Right renal pelvis (tissue), 4 donors: Measurements from ENCODE around the gene DCC. TPM values are rescaled to one million over a fixed set of nuclear protein-coding genes. Genes with fewer than 3 reads are reported as not detected.

Experiments used
- DNase-seq, 4 donors: peaks; one replicate each; pipeline ENCODE4 v3.0.0-alpha.2; 2013; ENCODE audit warnings: low read depth in 4 of 4, low spot score in 3 of 4, missing footprints in 1 of 4
- polyA plus RNA-seq, 4 donors: library from polyadenylated mRNA; unstranded; fragments of 120-200 nt; gene quantifications; one replicate each; pipeline ENCODE4 v1.2.1, GENCODE V29; 2013; ENCODE audit not compliant: insufficient read length in 4 of 4

DCC gene
- polyA plus RNA-seq, 4 donors: 5.8 to 10.5 (median 9.0) TPM

GRCh38 chr18:53266850-53267249 lies 926.9 kb downstream of the DCC start:
- no peak for DNase-seq

DNA sequence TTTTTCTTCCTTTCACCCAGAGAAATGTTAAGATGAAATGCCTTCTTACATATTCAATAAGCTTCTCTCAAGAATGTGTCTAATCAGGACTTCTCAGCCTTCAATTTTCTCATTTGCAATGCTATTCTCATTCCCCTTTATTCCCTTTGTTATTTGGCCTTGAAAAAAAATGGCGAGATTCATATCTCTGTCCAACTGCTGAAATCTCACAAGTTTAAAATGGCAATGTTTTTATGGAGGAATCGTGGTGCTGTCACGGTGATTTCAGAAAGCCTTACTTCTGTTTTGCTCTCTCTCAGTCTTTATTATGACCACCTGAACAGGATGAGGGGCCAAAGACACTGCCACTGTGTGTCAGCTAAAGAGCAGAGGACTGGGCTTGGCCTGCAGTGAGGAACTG lies 928.5 kb downstream of the DCC start:
- no peak for DNase-seq

DNA sequence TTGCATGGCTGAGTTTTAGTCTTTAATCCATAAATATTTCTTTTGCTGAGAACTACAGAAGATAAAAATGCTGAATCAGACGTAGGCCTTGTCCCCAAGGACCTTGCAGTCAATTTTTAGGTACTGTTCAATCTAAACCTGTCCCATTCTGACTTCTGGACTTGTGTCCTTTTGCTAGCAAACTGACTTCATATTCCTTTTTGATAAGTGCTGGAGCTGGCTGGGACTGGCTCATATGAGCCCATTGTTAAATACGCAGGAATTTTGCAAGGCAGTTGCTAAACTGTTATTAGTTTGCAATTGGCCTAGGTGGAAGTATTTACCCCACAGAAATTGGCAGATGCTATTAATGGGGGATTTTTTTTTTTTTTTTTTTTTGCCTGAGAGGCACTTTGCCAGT lies 941.4 kb downstream of the DCC start:
- DNase-seq: no peak

GRCh38 chr18:53283708-53284107 lies 943.7 kb downstream of the DCC start:
- DNase-seq: no peak

DNA sequence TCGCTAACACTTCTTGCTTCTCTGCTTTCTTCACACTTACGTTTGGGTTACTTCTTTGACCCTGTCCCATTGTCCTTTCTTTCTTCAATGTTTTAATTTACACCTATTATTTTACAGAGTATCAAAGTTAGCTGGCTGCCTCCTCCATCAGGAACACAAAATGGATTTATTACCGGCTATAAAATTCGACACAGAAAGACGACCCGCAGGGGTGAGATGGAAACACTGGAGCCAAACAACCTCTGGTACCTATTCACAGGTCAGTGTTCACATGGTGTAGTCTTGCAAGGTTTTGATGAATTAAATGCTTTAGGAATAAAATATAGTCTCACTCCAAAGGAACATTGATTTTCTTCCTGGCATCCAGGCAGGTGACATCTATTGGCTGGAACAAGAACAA lies 965.5 kb downstream of the DCC start:
- DNase-seq: peak; percentile 7 to 47 (median 18)

- DNase-seq: no peak
Measured at GRCh38 chr18:53319628-53320027, 979.6 kb downstream of the DCC start.

- no peak for DNase-seq
Measured at GRCh38 chr18:53322163-53322562, 982.2 kb downstream of the DCC start.

DNA sequence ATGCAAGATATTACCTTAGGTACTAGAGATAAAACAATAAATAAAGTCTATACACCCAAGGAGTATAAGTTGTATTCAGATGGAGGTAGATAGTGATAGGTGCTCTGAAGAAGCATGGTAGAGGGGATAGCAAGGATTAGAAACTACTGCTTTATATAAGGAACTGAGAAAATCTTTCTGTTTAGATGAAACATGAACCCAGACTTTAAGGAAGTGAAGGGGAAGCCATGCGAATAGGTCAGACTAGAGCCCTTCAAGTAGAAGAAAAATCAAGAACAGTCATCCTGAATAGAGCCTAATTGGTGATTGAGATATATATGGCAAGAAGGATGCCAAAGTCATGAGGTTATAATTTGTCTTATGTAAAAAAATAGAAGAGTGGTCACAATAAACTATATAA lies 984.4 kb downstream of the DCC start:
- DNase-seq: no peak

DNA sequence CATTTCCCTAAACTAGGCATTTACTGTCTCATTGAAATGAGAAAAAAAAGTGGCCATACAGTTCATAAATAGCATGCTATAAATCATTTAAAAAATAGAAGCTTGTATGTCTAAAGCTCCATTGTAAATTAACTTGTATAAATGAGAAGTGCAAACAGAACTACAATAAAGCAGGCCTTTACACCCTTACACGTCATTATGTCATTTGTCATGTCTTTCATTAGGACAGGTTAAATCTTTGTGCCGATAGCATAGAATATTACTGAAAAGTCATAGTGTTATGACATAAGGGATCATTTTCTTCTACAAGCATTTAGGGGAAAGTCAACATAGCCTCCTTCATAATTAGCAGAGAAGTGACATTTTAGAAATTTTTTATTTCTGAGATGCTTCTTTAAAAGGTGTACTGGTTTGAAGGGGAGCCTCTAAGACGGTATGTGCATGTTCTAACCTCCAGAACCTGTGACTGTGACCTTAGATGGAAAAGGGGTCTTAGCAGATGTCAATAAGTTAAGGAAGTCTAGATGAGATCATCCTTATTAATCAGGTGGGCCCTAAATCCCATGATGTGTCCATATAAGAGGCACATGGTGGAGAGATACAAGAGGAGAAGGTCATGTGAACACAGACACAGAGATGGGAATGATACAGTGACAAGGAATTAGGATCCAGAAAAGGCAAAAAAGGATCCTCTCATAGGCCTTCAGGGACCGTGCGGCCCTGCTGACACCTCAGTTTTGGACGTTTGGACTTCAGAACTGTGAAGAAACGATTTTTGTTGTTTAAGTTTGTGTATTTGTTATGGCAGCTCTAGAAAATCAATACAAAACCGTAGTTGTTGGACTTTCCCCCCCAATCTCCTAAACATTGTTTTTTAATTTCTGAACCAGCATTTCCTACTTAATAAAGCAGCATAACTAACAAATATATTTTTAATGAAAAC lies 1020.8 kb downstream of the DCC start:
- DNase-seq: no peak

DNA sequence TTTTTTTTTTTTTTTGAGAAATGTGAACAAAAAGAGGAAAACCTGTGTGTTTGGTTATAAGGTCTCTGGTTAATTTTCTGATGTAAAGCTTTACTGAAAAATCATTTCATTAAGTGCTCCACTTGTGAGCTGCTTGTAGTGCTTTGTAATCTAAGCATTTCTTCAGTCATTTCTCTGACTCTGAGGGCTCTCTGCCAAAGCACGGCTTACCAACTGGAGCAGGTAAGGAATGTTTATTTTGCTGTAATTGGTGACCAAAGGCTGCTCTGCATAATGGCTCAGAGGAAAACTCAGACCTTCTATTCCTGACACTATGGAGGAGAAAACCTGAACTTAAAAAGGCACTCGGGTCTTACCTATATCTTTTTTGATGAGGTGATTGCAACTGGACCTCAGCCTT lies 1035.6 kb downstream of the DCC start:
- DNase-seq: peak in 2 of 4 donors; percentile 12 to 24

DNA sequence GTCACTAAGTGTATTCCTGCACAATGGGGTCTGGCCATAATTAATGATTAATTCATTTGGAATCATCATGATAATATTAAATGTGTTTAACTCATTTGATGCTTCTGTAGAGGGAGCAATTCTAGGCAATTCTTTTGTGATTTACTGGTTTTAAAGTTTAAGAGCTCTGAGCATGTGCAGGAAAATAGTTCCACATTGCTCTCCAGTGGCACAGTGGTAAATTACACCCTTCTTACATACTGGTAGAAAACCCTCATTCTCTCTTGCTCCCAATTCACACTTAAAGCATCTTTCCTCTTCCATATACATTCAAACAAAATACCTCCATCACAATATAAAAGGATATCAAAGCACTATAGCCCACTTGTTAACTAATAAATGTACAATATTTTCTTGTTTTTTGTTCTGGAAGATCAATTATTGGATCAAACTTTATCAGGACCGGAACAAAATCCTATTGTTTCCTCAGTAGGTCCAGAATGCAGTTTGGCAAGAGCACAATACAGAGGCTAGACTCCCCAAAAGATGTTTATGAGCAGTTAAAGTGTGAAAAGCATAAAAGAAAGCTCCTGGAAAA lies 1040.2 kb downstream of the DCC start:
- peak in 3 of 4 donors; percentile 38 to 48 (median 45) for DNase-seq

GRCh38 chr18:53382870-53383269 lies 1042.9 kb downstream of the DCC start:
- no peak for DNase-seq

GRCh38 chr18:53385889-53386288 lies 1045.9 kb downstream of the DCC start:
- no peak for DNase-seq

- no peak for DNase-seq
Measured at GRCh38 chr18:53387581-53387980, 1047.6 kb downstream of the DCC start.

DNA sequence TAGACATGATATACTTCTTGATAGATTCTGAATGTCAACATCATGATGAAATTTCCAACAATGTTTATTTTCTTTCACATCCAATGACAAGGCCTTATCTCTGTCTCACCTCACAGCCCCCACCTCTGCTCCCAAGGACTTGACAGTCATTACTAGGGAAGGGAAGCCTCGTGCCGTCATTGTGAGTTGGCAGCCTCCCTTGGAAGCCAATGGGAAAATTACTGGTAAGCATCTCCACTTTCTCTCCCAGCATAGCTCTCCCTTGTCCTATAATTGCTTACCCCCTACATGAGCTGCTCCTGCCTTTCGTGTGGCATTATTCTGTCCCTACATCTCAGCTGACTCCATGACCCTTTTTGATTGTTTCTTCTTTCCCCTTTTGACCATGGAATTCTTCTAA lies 1062.7 kb downstream of the DCC start:
- no peak for DNase-seq

GRCh38 chr18:53408271-53408670 lies 1068.3 kb downstream of the DCC start:
- DNase-seq: no peak

GRCh38 chr18:53411511-53411910 lies 1071.5 kb downstream of the DCC start:
- no peak for DNase-seq

GRCh38 chr18:53417003-53417402 lies 1077.0 kb downstream of the DCC start:
- no peak for DNase-seq

DNA sequence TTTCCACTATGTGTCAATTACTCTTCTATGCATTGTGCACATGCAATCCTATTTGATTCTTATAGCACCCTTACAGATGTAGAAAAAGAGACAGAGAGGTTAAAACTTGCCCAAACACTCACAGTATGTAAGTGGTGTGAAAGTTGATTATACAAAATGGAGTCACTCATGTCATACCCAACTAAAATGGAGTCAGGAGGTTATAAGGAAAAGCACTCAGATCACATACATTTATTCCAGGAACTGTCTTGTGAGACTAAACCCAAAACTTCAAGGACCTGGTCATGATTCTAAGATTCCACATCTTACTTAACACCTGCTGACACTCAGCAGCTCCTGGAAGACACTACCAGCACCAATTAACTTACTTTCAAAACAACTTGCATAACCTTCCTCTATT lies 1081.9 kb downstream of the DCC start:
- DNase-seq: no peak

DNA sequence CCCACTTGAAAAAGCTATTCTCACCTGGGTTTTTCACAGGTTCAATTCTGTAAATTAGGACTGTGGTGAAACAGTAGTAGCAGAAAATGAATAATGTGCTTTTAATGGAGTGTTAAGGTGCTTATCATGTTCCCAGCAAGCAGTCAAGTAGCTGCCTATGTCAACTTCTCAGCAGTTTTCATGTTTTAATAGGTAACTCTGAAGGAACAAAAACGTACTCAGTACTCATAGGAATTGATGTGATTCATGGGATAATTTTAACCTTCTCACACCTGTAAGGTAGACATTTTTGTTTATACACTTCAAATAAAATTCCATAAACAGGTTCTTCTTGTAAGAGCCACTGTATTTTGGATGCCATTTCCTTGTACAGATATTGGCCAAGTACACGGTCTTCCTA lies 1082.9 kb downstream of the DCC start:
- no peak for DNase-seq

- no peak for DNase-seq
Measured at GRCh38 chr18:53426666-53427184, 1086.7 kb downstream of the DCC start.
